ENCODE measurements around the gene SPTA1. TPM values are rescaled to one million over a fixed set of nuclear protein-coding genes. Genes with fewer than 3 reads are reported as not detected.
"Not testable (repeated sequence)": the region's sequence is repeated elsewhere in the genome, so short reads cannot be mapped to it uniquely, and the experiment has no call there.

The SPTA1 gene
- total RNA-seq, 2 donors from 2014 or later = 0.03 to 0.15 TPM

DNA sequence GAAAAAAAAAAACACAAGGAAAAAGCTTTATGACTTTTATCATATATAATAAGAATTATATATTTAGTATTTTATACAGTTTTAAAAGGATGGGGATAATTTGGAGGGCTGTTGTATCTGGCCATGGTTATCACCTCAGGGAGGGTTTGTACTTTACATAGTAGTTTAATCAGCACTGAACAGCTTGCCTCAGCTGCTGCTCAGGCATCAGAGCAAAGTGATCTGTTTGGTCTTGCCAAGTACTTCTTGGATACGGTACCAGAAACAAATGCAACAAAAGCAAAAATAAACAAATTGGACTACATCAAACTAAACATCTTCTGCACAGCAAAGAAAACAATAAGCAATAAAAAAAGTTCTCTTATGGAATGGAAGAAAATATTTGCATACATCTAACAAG is 2.6 kb upstream of the SPTA1 start:
- ATAC-seq = no peak
- DNase-seq = no peak
- intact Hi-C loops (cut with DNase I) = no loop called here

DNA sequence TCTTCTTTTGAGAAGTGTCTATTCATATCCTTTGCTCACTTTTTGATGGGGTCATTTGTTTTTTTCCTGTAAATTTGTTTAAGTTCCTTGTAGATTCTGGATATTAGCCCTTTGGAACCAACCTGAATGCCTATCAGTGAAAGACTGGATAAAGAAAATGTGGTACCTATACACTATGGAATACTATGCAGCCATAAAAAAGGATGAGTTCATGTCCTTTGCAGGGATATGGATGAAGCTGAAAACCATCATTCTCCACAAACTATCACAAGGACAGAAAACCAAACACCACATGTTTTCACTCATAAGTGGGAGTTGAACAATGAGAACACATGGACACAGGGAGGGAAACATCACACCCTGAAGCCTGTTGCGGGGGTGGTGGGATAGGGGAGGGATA is 1.8 kb upstream of the SPTA1 start:
- ATAC-seq; DNase-seq; intact Hi-C loops (cut with DNase I): not testable (repeated sequence)

DNA sequence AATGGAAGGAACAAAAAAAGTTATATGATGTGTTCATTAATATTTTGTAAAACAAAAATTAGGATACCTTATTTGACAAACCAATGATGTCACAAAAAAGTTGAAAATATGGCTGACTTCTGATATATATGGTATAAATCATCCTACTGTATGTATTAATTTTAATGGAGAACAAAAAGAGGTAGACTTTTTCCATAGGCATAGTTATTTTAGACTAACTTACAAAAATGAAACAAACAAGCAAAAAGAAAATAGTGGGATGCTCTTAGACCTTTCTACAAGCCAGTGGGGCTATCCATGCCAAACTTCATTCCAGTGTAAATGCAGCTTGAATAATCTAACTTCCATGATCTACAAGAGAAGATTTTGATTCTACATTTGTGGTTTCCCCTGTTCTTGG is 522 bp upstream of the SPTA1 start:
- DNase-seq (no peak), ATAC-seq (no peak)
- intact Hi-C loops (cut with DNase I) = no loop called here

DNA sequence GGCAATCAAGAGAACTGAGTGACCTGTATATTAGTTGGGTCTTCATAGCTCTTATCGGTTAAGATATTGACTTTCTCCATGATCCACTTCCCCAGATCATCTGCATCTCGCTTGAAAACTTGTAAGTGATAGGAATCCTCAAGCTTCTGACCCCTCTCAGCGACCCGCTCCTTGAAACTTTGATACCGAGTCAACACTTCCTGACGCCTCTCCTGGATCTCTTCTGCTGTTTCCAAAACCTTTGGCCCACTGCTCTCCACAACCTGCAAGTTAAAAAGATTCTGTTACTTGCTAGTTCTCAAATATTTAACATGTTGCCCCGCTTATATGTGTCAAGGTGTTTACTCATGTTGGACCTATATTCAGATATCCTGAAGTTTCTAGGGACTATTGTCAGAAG is 1.4 kb downstream of the SPTA1 start:
- intact Hi-C loops (cut with DNase I) = no loop called here
- no peak for DNase-seq
- no peak for ATAC-seq

DNA sequence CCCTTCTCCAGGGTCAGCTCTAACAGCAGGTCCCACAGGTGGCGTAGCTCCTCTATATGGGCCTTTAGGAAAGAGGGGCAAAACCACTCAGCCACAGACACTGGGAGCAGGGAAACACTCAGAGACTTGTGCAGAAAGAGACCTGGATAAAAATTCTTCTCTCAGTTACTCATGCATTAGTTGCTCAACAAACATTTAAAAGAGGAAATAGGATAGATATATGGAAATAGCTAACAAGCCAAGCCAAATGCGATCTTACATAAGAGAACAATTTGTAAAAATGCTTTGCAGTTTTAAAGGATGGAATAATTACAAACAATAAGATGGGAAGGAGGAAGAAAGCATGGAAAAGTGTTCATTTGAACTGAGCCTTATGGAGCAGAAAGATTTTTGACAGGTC is 4.9 kb downstream of the SPTA1 start:
- DNase-seq (no peak), ATAC-seq (no peak)
- intact Hi-C loops (cut with DNase I) = no loop called here

DNA sequence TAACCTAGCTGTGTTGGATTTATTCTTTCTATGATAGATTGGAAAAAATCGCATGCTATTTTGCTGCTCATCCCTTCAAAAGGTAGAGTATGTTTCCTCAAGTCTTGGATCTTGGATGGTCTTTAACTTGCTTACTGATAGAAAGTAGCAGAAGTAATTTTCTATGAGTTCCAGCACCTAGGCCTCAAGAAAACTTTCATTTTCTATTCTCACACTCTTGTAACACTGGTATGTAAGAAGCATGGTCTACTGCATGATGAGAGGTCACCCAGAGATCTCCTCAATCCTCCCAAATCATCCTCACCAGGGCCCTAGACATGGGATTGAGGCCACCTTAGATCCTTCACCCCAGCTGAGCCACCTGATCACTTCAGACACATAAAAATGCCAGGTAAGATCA is 7.2 kb downstream of the SPTA1 start:
- ATAC-seq (no peak), DNase-seq (no peak)
- intact Hi-C loops (cut with DNase I) = no loop called here

DNA sequence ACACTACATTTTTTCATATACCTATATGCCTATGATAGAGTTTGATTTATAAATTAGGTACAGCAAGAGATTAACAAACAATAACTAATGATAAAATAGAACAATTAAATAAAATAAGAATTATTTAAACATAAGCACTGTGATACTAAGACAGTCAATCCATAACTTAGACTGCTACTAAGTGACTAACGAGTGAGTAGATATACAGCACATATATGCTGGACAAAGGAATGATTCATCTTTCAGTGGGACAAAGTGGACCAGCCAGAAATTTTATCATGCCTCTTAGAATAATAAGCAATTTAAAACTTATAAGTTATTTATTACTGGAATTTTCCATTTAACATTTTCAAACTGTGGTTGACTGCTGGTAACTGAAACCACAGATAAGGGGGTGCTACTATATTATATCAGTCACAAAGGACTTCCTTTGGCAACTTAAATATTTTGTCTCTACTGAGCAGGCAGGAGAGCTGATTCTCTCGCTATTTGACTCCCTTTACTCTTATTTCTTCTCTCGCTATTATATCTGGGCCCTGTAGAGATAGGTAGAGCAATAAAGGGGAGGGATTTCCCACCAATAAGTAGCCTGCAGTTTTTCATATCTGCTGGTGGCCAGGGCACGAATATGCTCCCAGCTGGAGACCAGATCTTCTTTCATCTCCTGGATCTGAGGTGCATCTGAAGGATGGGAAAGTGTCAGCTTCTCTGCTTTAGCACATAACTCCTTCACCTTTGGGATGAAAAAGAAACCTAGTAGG is 10.8 kb downstream of the SPTA1 start:
- ATAC-seq (no peak), DNase-seq (no peak)
- intact Hi-C loops (cut with DNase I) = no loop called here

DNA sequence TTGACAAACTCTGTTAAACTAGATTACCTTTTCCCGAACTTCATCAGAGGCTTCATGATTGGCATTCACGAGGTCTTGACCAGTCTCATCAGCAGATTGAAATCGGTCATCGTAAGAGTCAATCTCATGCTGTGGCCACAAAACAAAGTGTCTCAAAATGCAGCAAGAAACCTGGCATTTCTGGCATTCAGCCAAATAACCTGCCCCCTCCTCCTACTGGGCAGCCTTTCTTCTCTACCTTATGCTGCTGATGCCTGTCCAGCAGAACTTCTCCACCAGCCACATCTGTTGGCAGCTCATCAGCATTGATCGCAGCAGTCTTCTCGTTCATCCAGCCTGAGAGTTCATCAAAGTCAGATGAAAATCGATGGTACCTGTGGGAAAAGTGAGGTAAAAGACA is 12.2 kb downstream of the SPTA1 start:
- ATAC-seq (no peak), DNase-seq (no peak)

DNA sequence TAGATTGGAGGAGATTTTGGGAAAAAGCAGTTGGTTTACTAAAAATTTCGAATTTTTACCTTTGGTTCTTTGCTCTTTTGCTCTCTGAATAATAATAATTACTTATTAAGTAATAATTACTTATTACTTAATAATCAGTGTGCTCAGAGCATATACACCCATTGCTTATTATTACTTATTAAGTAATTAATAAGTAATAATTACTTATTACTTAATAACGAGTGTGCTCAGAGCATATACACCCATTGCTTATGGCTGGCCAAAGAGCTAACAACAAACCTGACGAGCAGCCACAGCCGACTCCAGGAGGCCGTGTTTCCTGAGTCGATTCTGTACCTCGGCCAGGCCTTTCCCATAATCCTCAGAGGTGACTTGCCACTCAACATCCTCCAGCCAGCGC is 20.5 kb downstream of the SPTA1 start:
- ATAC-seq (no peak), DNase-seq (no peak)
- intact Hi-C loops (cut with DNase I) = no loop called here

More for the DNA sequence above, 12.2 kb downstream of the SPTA1 start:
- intact Hi-C loops (cut with DNase I) = no loop called here

DNA sequence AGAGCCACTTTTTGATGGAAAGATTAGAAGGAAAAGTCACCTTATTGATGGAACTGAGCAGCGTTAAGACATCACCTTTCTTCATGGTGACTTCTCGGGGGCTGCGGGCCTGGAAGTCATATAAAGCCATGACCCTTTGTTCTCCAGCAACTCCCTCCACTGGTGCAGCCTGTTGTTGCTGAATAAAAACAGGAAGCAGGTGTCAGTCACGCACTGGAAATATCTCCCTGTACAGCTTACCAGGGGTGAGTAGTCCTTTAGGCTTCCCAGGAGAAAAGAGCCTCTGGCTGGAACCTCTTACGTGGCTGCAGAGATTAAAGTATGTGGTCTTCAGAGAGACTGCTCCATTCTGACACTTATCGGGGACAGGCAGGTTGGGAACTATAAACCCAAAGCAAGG is 31.9 kb downstream of the SPTA1 start:
- peak; percentile 18 for DNase-seq
- intact Hi-C loops (cut with DNase I) = no loop called here
- no peak for ATAC-seq

DNA sequence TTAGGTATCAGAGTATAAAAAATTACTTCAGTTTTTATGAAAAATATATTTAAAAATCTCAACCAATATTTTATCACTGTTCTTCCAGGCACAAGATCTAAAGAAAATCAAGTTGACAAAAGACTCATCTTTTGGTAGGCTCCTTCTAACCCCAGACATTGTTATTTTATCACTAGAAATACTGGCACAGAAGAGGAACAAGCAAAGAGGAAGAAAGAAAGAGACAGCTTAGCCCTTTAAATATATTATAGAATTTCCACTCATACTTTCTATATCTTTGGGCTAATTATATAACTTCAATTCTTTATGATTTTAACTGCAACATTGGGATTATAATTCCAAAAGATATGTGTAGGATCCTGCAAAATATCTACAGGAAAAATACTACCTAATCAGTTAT is 32.4 kb downstream of the SPTA1 start:
- intact Hi-C loops (cut with DNase I) = no loop called here
- DNase-seq (no peak), ATAC-seq (no peak)

DNA sequence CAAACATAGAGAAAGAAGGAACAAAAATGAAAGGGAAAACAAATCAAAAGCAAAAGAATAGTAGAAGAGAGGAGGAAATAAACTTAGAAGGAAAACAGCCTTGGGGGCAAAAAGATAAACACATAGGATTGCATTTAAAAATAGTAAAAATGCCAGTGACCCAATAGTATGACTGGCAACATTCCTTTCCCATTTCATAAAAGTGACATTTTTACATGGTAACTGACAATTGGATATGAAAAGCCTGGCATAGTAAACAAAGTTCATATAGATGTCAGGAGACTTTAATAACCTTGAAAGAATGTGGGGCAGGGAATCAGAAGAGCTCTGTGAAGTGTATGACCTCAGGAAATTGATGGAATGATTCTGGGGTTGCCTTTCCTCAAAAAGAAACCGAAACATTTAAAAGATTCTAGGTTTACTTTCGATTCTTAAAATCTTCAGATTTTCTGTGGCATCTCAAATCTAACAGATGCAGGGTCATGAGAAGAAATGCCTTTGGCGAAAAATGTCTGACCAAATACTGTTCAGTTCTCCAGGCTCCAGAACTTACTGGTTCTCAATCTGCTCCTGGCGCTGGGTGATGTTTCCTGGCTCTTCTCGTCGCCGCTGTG is 33.7 kb downstream of the SPTA1 start:
- intact Hi-C loops (cut with DNase I) = no loop called here
- DNase-seq = no peak
- ATAC-seq = no peak

DNA sequence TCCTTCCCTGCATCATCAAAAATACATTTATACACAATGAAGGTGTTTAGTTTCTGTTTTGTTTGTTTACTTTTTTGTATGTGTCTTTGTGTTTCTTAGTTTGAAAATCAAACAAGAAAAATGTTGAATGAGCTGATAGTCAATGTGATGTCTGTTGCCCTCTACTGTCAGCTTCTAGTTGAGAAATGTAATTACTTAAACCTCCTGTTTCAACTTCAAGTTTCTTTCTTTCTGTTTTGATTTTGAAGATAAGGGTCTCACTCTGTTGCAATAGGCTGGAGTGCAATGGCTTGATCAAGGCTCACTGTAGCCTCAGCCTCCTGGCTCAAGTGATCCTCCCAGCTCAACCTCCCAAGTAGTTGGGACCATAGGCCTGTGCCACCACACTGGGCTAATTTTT is 37.5 kb downstream of the SPTA1 start:
- intact Hi-C loops (cut with DNase I) = no loop called here
- ATAC-seq = no peak

DNA sequence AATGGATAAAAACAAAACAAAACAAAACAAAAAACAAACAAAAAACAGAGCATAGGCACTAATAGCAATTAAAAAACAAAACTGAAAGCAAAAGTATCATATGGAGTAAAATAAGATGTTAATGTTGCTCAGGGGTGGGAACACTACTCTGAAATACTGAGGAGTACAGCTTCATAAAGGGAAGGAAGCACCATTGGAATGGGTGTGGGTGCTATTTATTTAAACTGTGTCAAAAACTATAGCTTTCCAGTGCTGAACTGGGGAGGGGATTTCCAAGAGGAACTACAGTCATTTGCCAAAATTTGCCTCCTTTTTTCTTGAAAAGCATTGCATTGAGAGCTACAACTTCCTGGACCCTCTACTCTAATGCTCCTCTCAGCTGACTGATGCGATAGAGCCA is 40.0 kb downstream of the SPTA1 start:
- DNase-seq (no peak), ATAC-seq (no peak)
- intact Hi-C loops (cut with DNase I) = no loop called here

More for the DNA sequence above, 37.5 kb downstream of the SPTA1 start:
- no peak for DNase-seq

DNA sequence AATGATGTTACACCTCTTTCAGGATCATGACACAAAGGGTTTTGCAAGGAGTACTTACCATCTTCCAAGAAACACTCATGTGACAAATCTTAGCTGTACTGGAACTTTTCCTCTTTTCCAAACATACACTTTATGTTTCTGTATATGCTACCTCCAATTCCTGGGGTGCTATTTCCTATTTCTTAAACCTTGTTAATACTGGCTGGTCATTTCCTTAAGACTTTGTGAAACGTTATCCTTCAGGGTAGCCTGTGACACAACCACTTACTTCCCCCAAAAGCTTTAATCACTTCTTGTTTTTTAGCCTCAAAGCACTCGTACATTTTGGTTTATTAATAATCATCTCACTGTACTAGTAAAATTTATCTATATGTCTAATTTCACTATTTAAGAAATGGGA is 42.1 kb downstream of the SPTA1 start:
- ATAC-seq = no peak
- intact Hi-C loops (cut with DNase I) = no loop called here

DNA sequence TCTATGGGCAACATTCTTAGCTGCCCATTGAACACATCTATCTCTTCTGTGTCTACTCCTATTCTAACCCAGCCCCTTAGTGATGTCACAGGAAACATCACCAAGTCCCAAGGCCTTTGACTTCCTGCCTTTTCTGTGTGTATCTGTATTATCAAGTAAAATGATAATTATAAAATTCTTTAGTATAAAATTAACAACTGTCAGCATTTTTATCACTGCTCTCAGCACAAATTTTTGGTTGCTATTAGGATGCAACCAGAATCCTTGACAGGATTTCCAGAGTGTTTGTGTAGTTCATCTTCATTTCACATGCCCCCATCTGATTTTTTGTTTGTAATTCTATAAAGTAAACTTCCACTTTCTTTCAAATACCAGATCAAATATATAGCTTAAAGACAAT is 47.6 kb downstream of the SPTA1 start:
- intact Hi-C loops (cut with DNase I) = no loop called here
- ATAC-seq (no peak), DNase-seq (no peak)

More for the DNA sequence above, 42.1 kb downstream of the SPTA1 start:
- no peak for DNase-seq

DNA sequence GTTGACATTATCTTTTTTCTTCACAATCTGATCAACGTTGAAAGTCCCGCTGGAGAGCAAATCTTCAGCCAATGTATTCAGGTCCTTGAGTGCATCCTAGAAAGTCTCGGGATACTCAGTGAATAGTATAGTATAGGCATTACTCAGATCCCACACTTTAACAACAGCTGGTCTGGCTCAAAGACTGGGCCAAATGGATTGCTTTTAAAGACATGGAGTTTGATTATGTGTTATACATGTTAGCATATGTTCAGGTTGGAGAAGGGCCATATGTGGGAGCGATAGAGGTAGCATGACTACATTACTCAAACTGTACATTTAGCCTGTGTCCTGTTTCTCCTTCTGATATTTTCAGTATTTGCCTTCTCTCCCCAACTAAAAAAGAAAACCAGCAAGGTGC is 48.4 kb downstream of the SPTA1 start:
- ATAC-seq (no peak), DNase-seq (no peak)
- intact Hi-C loops (cut with DNase I) = no loop called here

DNA sequence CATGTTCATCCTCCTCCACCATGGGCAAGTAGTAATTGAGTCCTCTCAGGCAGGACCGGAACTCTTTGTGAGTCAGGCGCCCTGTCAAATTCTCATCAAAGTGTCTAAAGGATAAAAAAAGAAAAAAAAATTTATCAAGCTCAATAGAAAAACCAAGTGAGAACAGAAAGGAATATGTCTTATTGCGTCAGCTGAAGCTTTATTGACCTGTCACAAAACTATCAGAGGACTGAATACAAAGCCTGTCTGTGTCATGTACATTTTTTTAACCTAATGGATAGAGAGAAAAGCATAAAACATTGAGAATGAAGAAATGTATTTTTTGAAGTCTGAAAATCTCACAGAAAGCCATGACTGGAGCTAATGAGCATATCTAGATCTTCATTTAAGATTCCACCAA is 72.8 kb downstream of the SPTA1 start:
- no peak for DNase-seq
- no peak for ATAC-seq
- intact Hi-C loops (cut with DNase I) = no loop called here

DNA sequence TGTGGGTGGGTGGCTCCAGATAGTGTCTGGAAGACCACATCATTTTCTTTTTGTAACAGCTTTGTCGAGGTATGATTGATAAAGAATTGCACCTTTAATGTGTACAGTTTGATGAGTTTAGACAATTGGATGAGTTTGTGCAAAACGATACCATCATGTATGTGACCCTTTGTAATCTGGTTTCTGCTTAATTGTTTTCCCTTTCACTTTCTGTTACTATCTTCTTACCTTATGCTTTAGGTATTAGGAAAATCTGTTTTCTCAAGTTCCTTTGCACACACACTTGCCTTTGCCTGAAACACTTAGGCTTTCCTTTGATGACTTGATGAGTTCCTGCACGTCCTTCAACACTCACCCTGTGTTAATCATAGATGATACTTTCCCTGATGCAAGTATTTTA is 74.6 kb downstream of the SPTA1 start:
- no peak for ATAC-seq
- DNase-seq = no peak
- intact Hi-C loops (cut with DNase I) = no loop called here

DNA sequence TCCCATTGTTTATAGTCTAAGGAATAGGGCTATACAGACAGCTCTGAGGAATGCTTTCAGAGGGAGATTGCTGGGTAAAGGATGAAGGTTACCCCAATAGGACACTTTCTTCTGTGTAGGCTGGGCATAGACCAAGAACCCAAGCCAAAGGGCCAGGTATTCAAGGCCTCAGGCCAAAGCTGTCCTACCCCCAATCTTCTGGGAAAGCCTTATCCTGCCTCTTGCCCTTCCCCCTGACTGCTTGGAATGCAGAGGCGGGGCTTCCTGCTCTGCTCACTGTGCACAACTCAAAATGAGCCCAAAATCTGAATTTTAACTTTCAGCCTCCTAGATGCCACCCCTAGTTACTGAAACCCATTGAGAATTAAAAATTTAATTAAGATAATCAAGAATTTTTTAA is 79.2 kb downstream of the SPTA1 start:
- ATAC-seq (no peak), DNase-seq (no peak)
- intact Hi-C loops (cut with DNase I) = no loop called here

DNA sequence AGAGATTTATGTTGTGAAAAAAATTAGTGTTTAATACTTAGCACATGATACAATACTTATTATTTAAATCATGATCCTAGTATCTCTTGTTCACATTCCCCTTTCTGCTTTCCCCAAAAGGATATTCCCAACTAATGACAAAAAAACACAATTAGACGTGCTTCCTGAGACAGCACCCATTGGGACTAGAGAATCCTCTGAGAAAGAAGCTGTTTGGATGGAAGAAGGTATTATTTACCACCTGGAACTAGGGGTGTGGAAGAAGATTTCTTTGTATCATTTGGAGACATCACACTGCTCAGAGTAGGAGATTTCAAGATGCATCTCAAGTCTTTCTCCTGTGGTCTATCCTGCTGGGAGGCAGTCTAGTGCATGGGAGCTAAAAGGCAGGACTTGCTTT is 81.5 kb downstream of the SPTA1 start, which contains the start of gene OR10Z1:
OR10Z1 (plus strand) TSS at position 301 of the 400 bp plus-strand sequence. CDS start 1,171 bp downstream, outside the sequence.
- ATAC-seq = no peak
- intact Hi-C loops (cut with DNase I) = no loop called here
- no peak for DNase-seq
